Endothelial cell of umbilical vein (primary cell): ENCODE results near the gene PKNOX2. TPM values are rescaled to one million over a fixed set of nuclear protein-coding genes. Genes with fewer than 3 reads are reported as not detected.

Experiments used
- BruUV-seq: library from RNA; stranded (reverse); fragments of 400-500 nt; replicated peaks from 2 replicates; lab custom pipeline; 2021; lab: Mats Ljungman, UMichigan
- CTCF ChIA-PET: fragments of 300-600, 350-600 bp; sonication (Branson Sonifier 250); formaldehyde crosslinking; loops from one replicate; lab custom pipeline; 2021; ENCODE audit warnings: antibody characterized with exemption, inconsistent platforms; lab: Charles Lee
- POLR2A ChIA-PET: fragments of 300-600, 350-600 bp; sonication (Branson Sonifier 250); formaldehyde crosslinking; loops from one replicate; lab custom pipeline; 2021; ENCODE audit warnings: antibody characterized with exemption, inconsistent platforms; lab: Charles Lee
- DNase-seq: peaks from one replicate; pipeline ENCODE4 v3.0.0-alpha.2; 2011; ENCODE audit warnings: low read depth, low spot score
- FAIRE-seq: peaks from 2 replicates; lab custom pipeline; 2011; peaks lifted over from hg19 to GRCh38; lab: Jason Lieb, UNC
- H2AFZ ChIP-seq: 2 replicates; pipeline ENCODE4 v1.6.0; 2012; ENCODE audit warnings: low read depth, low read length, control low read depth, inconsistent platforms
- H3K27ac ChIP-seq: 2 replicates; pipeline ENCODE4 v1.5.1; 2011; ENCODE audit warnings: low read depth, mild to moderate bottlenecking, control low read depth, low read length, moderate library complexity; ENCODE audit not compliant: insufficient read depth
- H3K27me3 ChIP-seq, 2 experiments: 2 replicates each; pipeline versions ENCODE4 v1.6.0 to v1.6.1; 2011; ENCODE audit warnings: low read length in 2 of 2, mixed read lengths in 1 of 2; ENCODE audit not compliant: control insufficient read depth in 2 of 2, insufficient read depth in 2 of 2
- H3K36me3 ChIP-seq, 2 experiments: 2 replicates in 1 of 2; 3 replicates in 1 of 2; pipeline ENCODE4 v1.5.1; 2011; ENCODE audit warnings: low read length in 2 of 2, mild to moderate bottlenecking in 1 of 2, moderate library complexity in 1 of 2; ENCODE audit not compliant: control insufficient read depth in 2 of 2, insufficient read depth in 2 of 2; ENCODE audit errors: extremely low read depth in 1 of 2
- H3K4me1 ChIP-seq: 3 replicates; pipeline ENCODE4 v1.5.1; 2011; ENCODE audit warnings: mild to moderate bottlenecking, low read length; ENCODE audit not compliant: control insufficient read depth, insufficient read depth; ENCODE audit errors: extremely low read depth
- H3K4me2 ChIP-seq: 2 replicates; pipeline ENCODE4 v1.6.1; 2011; ENCODE audit warnings: low read length, control low read depth, mixed read lengths; ENCODE audit not compliant: insufficient read depth
- H3K4me3 ChIP-seq, 3 experiments: fragments of 200-600 bp in 1 of 3; sonication (generic), shearing (Covaris generic) in 1 of 3; replicated peaks in 1 of 3; 2 replicates each; pipeline ENCODE4 v1.5.1; 2011 to 2016; ENCODE audit warnings: control low read depth in 3 of 3, low read length in 3 of 3, mild to moderate bottlenecking in 2 of 3, inconsistent platforms in 1 of 3, low read depth in 1 of 3, moderate library complexity in 1 of 3; ENCODE audit not compliant: insufficient read depth in 1 of 3
- H3K79me2 ChIP-seq: 2 replicates; pipeline ENCODE4 v1.6.0; 2012; ENCODE audit warnings: low read length, inconsistent platforms; ENCODE audit not compliant: control insufficient read depth, insufficient read depth
- H3K9ac ChIP-seq: replicated peaks from 2 replicates; pipeline ENCODE3; 2011; ENCODE audit warnings: low read length, control low read depth; ENCODE audit not compliant: insufficient read depth; ENCODE audit errors: extremely low read depth
- H3K9me1 ChIP-seq: replicated peaks from 3 replicates; pipeline ENCODE4 v1.6.0; 2011; ENCODE audit warnings: mild to moderate bottlenecking, low read length; ENCODE audit not compliant: control insufficient read depth, insufficient read depth; ENCODE audit errors: extremely low read depth
- H3K9me3 ChIP-seq: replicated peaks from 2 replicates; pipeline ENCODE4 v1.5.1; 2012; ENCODE audit warnings: low read length, inconsistent platforms; ENCODE audit not compliant: control insufficient read depth, insufficient read depth
- H4K20me1 ChIP-seq: replicated peaks from 2 replicates; pipeline ENCODE3; 2011; ENCODE audit warnings: mild to moderate bottlenecking, low read length; ENCODE audit not compliant: control insufficient read depth, insufficient read depth; ENCODE audit errors: extremely low read depth
- EZH2 ChIP-seq: IDR thresholded peaks from 2 replicates; pipeline ENCODE4 v1.6.1; 2012; ENCODE audit warnings: borderline replicate concordance, low read depth, mild to moderate bottlenecking, moderate library complexity, low read length, inconsistent platforms; ENCODE audit not compliant: severe bottlenecking
- FOS ChIP-seq: IDR thresholded peaks from 2 replicates; pipeline ENCODE4 v1.6.1; 2011; ENCODE audit warnings: mild to moderate bottlenecking, low read length, moderate library complexity, borderline replicate concordance; ENCODE audit not compliant: insufficient read depth
- GATA2 ChIP-seq: IDR thresholded peaks from 2 replicates; pipeline ENCODE4 v1.7.0; 2011; ENCODE audit warnings: low read depth, mild to moderate bottlenecking, moderate library complexity, mixed read lengths, low read length; ENCODE audit not compliant: insufficient read length, insufficient read depth
- JUN ChIP-seq: IDR thresholded peaks from 2 replicates; pipeline ENCODE4 v1.6.1; 2011; ENCODE audit warnings: borderline replicate concordance, low read depth; ENCODE audit not compliant: insufficient read length, insufficient read depth
- MYC ChIP-seq: IDR thresholded peaks from one replicate; pipeline ENCODE4 v1.6.1; 2011; ENCODE audit warnings: mild to moderate bottlenecking, low read depth, low read length
- POLR2A ChIP-seq: IDR thresholded peaks from 2 replicates; pipeline ENCODE4 v1.6.1; 2012; ENCODE audit warnings: low read depth, mild to moderate bottlenecking, control low read depth, low read length
- POLR2AphosphoS5 ChIP-seq: IDR thresholded peaks from 2 replicates; pipeline ENCODE4 v1.6.1; 2012; ENCODE audit warnings: low read depth, mild to moderate bottlenecking, control low read depth, low read length, moderate library complexity; ENCODE audit not compliant: insufficient read depth
- dilution Hi-C: fragments of 300-500 bp; cut with MboI; formaldehyde crosslinking; loops from one replicate; pipeline ENCODE4 v1.15.0; 2019; ENCODE audit warnings: low sequenced_read_pairs; ENCODE audit not compliant: extremely low pct_ligation_motif_present
- intact Hi-C: fragments of 100-400 bp; cut with micrococcal nuclease; formaldehyde crosslinking; loops from one replicate; pipeline ENCODE4 v1.10.0; 2022
- polyA plus RNA-seq, 4 experiments: library from polyadenylated mRNA; depleted of rRNA in 3 of 4; stranded (reverse) in 3 of 4; unstranded in 1 of 4; fragments of >200 nt; gene quantifications; 2 replicates each; pipeline versions ENCODE4 v1.2.1 to v1.2.3, GENCODE V29; 2011 to 2012; ENCODE audit warnings: missing spikeins in 1 of 4
- total RNA-seq: library from RNA; stranded (reverse); gene quantifications from 2 replicates; pipeline ENCODE4 v1.2.3, GENCODE V29; 2021
- TF ChIP-seq, protein P1 (sequence below): IDR thresholded peaks from 2 replicates; pipeline ENCODE4 v1.6.1; 2011; ENCODE audit not compliant: insufficient read depth, insufficient read length
- TF ChIP-seq, protein P2 (sequence below), 2 donors: IDR thresholded peaks; 1 replicate in 1 of 2; 2 replicates in 1 of 2; pipeline ENCODE4 v1.5.1; 2011; ENCODE audit warnings: low read length in 2 of 2, mild to moderate bottlenecking in 2 of 2, moderate library complexity in 2 of 2, control low read depth in 1 of 2, inconsistent platforms in 1 of 2, low read depth in 1 of 2; ENCODE audit not compliant: insufficient read depth in 1 of 2; ENCODE audit errors: extremely low read depth in 1 of 2

The PKNOX2 gene
- total and polyA plus RNA-seq, 2 donors (not counting 3 experiments of a cell fraction or from before 2014, with no cell fraction given), result 0.11 to 0.91 TPM

DNA sequence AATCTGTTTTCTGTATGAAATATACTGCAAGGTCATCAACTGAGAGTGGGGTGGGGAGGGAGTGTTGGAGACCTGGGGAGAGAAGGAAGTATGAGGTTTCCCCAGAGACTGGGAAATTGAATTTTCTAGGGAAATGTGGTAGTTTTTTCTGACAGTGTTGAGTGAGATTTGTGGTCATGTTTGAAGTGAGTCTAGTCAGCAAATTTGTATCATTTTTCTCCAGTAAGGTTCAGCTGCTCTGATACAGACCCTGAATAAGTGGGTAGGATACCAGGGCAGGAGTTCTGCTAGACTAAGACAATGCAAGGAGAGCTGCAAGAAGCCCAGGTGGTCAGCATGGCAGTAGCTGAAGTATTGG is 112.0 kb downstream of the PKNOX2 start:
- dilution Hi-C loops, result no loop called here
- no peak overlapping the region for H3K27ac ChIP-seq
- no peaks in the 10 kb centered on the region for H3K4me1 ChIP-seq
- H3K79me2 ChIP-seq, result no peaks in the 10 kb centered on the region
- POLR2A ChIA-PET, result interaction anchor here (0.9 kb wide), 1 partner anchor 84 kb away, joined by 4 read pairs; no protein-coding TSS in a partner anchor
- H3K9me3 ChIP-seq, result no peaks in the 10 kb centered on the region
- H3K9me1 ChIP-seq, result no peaks in the 10 kb centered on the region
- H3K36me3 ChIP-seq, result no peaks in the 10 kb centered on the region
- intact Hi-C loops, result no loop called here
- TF ChIP-seq FOS (no peak), POLR2AphosphoS5 (no peak), GATA2 (no peak), POLR2A (no peak), MYC (no peak), JUN (no peak), EZH2 (no peak)
- TF ChIP-seq, protein P1, sequence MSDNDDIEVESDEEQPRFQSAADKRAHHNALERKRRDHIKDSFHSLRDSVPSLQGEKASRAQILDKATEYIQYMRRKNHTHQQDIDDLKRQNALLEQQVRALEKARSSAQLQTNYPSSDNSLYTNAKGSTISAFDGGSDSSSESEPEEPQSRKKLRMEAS, result no peak
- TF ChIP-seq, protein P2, sequence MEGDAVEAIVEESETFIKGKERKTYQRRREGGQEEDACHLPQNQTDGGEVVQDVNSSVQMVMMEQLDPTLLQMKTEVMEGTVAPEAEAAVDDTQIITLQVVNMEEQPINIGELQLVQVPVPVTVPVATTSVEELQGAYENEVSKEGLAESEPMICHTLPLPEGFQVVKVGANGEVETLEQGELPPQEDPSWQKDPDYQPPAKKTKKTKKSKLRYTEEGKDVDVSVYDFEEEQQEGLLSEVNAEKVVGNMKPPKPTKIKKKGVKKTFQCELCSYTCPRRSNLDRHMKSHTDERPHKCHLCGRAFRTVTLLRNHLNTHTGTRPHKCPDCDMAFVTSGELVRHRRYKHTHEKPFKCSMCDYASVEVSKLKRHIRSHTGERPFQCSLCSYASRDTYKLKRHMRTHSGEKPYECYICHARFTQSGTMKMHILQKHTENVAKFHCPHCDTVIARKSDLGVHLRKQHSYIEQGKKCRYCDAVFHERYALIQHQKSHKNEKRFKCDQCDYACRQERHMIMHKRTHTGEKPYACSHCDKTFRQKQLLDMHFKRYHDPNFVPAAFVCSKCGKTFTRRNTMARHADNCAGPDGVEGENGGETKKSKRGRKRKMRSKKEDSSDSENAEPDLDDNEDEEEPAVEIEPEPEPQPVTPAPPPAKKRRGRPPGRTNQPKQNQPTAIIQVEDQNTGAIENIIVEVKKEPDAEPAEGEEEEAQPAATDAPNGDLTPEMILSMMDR (IDR thresholded peaks at IDR 0.05; ENCODE audit: extremely low read depth in 1 of 2, insufficient read depth in 1 of 2, low read depth in 1 of 2, low read length in 2 of 2), result no peak
- H3K4me2 ChIP-seq, result no peak overlapping the region
- H3K4me3 ChIP-seq, result no peak overlapping the region
- no TSS peak for BruUV-seq
- no peak overlapping the region for H2AFZ ChIP-seq
- CTCF ChIA-PET, result interaction anchor here (0.9 to 1.2 kb wide), 2 partner anchors 8 to 11 kb away, joined by 3 read pairs; no protein-coding TSS in a partner anchor
- H4K20me1 ChIP-seq, result no peaks in the 10 kb centered on the region
- FAIRE-seq (no peak), DNase-seq (no peak)
- H3K27me3 ChIP-seq, result peaks cover 8 to 13% of the 10 kb centered on the region in 2 experiments
- H3K9ac ChIP-seq, result no peak overlapping the region
